Activated gamma-delta T cell treated with Interleukin-2 at 50 U/mL for 16 hours (primary cell): ENCODE data around the gene PIK3R6.

ENCODE experiments used
- DNase-seq: peaks from one replicate; pipeline ENCODE4 v3.0.0-alpha.2; 2020

Gene PIK3R6

GRCh38 chr17:8867361-8867981 is at the start of gene PIK3R6:
PIK3R6 (minus strand) TSS chr17:8867674; CDS start chr17:8849794, 17,880 bp downstream.
- peak; percentile 33 for DNase-seq

GRCh38 chr17:8916466-8916865 is 49.0 kb upstream of the PIK3R6 start:
- DNase-seq = no peak

GRCh38 chr17:8914554-8914953 is 47.1 kb upstream of the PIK3R6 start:
- no peak for DNase-seq

GRCh38 chr17:8913879-8914278 is 46.4 kb upstream of the PIK3R6 start:
- DNase-seq = no peak

GRCh38 chr17:8913091-8913490 is 45.6 kb upstream of the PIK3R6 start:
- no peak for DNase-seq

- no peak for DNase-seq
Observed at GRCh38 chr17:8912084-8912981, 44.9 kb upstream of the PIK3R6 start.

- no peak for DNase-seq
Observed at GRCh38 chr17:8910969-8911604, 43.6 kb upstream of the PIK3R6 start.

- no peak for DNase-seq
Observed at GRCh38 chr17:8909586-8910270, 42.3 kb upstream of the PIK3R6 start.

GRCh38 chr17:8905331-8905730 is 37.9 kb upstream of the PIK3R6 start:
- DNase-seq = no peak

- no peak for DNase-seq
Observed at GRCh38 chr17:8904686-8905085, 37.2 kb upstream of the PIK3R6 start.

- DNase-seq = no peak
Observed at GRCh38 chr17:8904201-8904600, 36.7 kb upstream of the PIK3R6 start.

- no peak for DNase-seq
Observed at GRCh38 chr17:8900626-8901585, 33.4 kb upstream of the PIK3R6 start.

GRCh38 chr17:8900207-8900606 is 32.7 kb upstream of the PIK3R6 start:
- DNase-seq = no peak

GRCh38 chr17:8898636-8899035 is 31.2 kb upstream of the PIK3R6 start:
- no peak for DNase-seq

GRCh38 chr17:8898126-8898525 is 30.7 kb upstream of the PIK3R6 start:
- DNase-seq = no peak

GRCh38 chr17:8896641-8897635 is 29.5 kb upstream of the PIK3R6 start:
- DNase-seq = no peak

- DNase-seq = no peak
Observed at GRCh38 chr17:8896087-8896486, 28.6 kb upstream of the PIK3R6 start.

- peak; percentile 47 for DNase-seq
Observed at GRCh38 chr17:8894673-8895578, 27.5 kb upstream of the PIK3R6 start.

GRCh38 chr17:8894202-8894671 is 26.8 kb upstream of the PIK3R6 start:
- no peak for DNase-seq
